Loucy (cell line): Measurements from ENCODE around the gene SLU7.

Source experiments
- EZH2phosphoT487 ChIP-seq: fragments of 200-600 bp; IDR thresholded peaks from 2 replicates; pipeline ENCODE4 v1.6.1; 2018; ENCODE audit warnings: antibody characterized with exemption, mild to moderate bottlenecking, moderate library complexity, borderline replicate concordance
- TF ChIP-seq, protein P1 (sequence below): fragments of 200-600 bp; sonication (generic); conservative IDR thresholded peaks from 2 replicates; pipeline ENCODE4 v1.5.1; 2014; ENCODE audit warnings: mild to moderate bottlenecking, antibody characterized with exemption, low read length

GRCh38 chr5:160395111-160395510 is 23.8 kb downstream of the SLU7 start:
- TF ChIP-seq, protein P1, sequence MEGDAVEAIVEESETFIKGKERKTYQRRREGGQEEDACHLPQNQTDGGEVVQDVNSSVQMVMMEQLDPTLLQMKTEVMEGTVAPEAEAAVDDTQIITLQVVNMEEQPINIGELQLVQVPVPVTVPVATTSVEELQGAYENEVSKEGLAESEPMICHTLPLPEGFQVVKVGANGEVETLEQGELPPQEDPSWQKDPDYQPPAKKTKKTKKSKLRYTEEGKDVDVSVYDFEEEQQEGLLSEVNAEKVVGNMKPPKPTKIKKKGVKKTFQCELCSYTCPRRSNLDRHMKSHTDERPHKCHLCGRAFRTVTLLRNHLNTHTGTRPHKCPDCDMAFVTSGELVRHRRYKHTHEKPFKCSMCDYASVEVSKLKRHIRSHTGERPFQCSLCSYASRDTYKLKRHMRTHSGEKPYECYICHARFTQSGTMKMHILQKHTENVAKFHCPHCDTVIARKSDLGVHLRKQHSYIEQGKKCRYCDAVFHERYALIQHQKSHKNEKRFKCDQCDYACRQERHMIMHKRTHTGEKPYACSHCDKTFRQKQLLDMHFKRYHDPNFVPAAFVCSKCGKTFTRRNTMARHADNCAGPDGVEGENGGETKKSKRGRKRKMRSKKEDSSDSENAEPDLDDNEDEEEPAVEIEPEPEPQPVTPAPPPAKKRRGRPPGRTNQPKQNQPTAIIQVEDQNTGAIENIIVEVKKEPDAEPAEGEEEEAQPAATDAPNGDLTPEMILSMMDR: no peak
- no peak for TF ChIP-seq EZH2phosphoT487
